A673 (cell line): Measurements from ENCODE around the gene ABLIM3.

ENCODE experiments used
- CTCF ChIP-seq: fragments of 300-800, 200-600 bp; sonication (generic); conservative IDR thresholded peaks from 2 replicates; pipeline ENCODE4 v1.5.1; 2017; ENCODE audit warnings: low read depth, mild to moderate bottlenecking, antibody characterized with exemption, low read length, moderate library complexity, mixed read lengths
- EZH2 ChIP-seq: fragments of 200-600 bp; sonication (generic); IDR thresholded peaks from 2 replicates; pipeline ENCODE4 v1.6.1; 2017; ENCODE audit warnings: borderline replicate concordance, low read depth, mild to moderate bottlenecking, mixed read lengths, antibody characterized with exemption, low read length; ENCODE audit not compliant: poor library complexity, severe bottlenecking

GRCh38 chr5:149172261-149172660, 31.0 kb downstream of the ABLIM3 start:
- TF ChIP-seq CTCF (no peak), EZH2 (no peak)
